DND-41 (cell line): ENCODE measurements around the gene OR51B2.

ENCODE experiments used
- ATAC-seq: fragments of 200-7000 bp; cut with Tn5 transposase; 3 replicates; pipeline ENCODE4 v1.9.1; 2021; ENCODE audit warnings: low read depth; ENCODE audit not compliant: insufficient read depth
- DNase-seq: peaks from one replicate; pipeline ENCODE4 v3.0.0-alpha.2; 2020
- H2AFZ ChIP-seq: 2 replicates; pipeline ENCODE4 v1.6.0; 2012; ENCODE audit warnings: low read depth, low read length
- H3K27ac ChIP-seq: 2 replicates; pipeline ENCODE4 v1.5.1; 2012; ENCODE audit warnings: low read length, inconsistent platforms
- H3K27me3 ChIP-seq: fragments of 200-600 bp; sonication (generic); 2 replicates; pipeline ENCODE4 v1.6.0; 2012; ENCODE audit warnings: low read length, mild to moderate bottlenecking, inconsistent platforms; ENCODE audit not compliant: insufficient read depth, poor library complexity
- H3K36me3 ChIP-seq: 2 replicates; pipeline ENCODE4 v1.5.1; 2012; ENCODE audit warnings: low read length, inconsistent platforms; ENCODE audit not compliant: insufficient read depth
- H3K4me1 ChIP-seq: 2 replicates; pipeline ENCODE4 v1.5.1; 2012; ENCODE audit warnings: mild to moderate bottlenecking, low read length; ENCODE audit not compliant: insufficient read depth
- H3K4me2 ChIP-seq: 2 replicates; pipeline ENCODE4 v1.6.0; 2012; ENCODE audit warnings: mild to moderate bottlenecking, moderate library complexity, low read length, inconsistent platforms; ENCODE audit not compliant: insufficient read depth
- H3K4me3 ChIP-seq, 2 experiments: fragments of 200-600 bp in 1 of 2; shearing (Covaris generic) in 1 of 2; 2 replicates each; pipeline ENCODE4 v1.5.1; 2012 to 2016; ENCODE audit warnings: inconsistent platforms in 2 of 2, low read length in 2 of 2, mild to moderate bottlenecking in 2 of 2, low read depth in 1 of 2, moderate library complexity in 1 of 2
- H3K79me2 ChIP-seq: 2 replicates; pipeline ENCODE4 v1.6.0; 2012; ENCODE audit warnings: low read length, inconsistent platforms; ENCODE audit not compliant: insufficient read depth
- H3K9ac ChIP-seq: 2 replicates; pipeline ENCODE4 v1.6.0; 2012; ENCODE audit warnings: low read depth, mild to moderate bottlenecking, inconsistent platforms, low read length, moderate library complexity
- H3K9me3 ChIP-seq: 2 replicates; pipeline ENCODE4 v1.5.1; 2012; ENCODE audit warnings: low read length, moderate library complexity, mild to moderate bottlenecking, inconsistent platforms; ENCODE audit not compliant: insufficient read depth, severe bottlenecking
- H4K20me1 ChIP-seq: 2 replicates; pipeline ENCODE4 v1.6.0; 2012; ENCODE audit warnings: low read length; ENCODE audit not compliant: insufficient read depth
- EZH2 ChIP-seq: IDR thresholded peaks from 3 replicates; pipeline ENCODE4 v1.6.1; 2012; ENCODE audit warnings: borderline replicate concordance, low read depth, mild to moderate bottlenecking, moderate library complexity, low read length, inconsistent platforms; ENCODE audit not compliant: severe bottlenecking
- TF ChIP-seq, protein P1 (sequence below): IDR thresholded peaks from 2 replicates; pipeline ENCODE4 v1.5.1; 2012; ENCODE audit warnings: borderline replicate concordance, low read length, moderate library complexity, mild to moderate bottlenecking; ENCODE audit not compliant: poor library complexity, severe bottlenecking; ENCODE audit errors: extremely low read depth

Gene OR51B2

DNA sequence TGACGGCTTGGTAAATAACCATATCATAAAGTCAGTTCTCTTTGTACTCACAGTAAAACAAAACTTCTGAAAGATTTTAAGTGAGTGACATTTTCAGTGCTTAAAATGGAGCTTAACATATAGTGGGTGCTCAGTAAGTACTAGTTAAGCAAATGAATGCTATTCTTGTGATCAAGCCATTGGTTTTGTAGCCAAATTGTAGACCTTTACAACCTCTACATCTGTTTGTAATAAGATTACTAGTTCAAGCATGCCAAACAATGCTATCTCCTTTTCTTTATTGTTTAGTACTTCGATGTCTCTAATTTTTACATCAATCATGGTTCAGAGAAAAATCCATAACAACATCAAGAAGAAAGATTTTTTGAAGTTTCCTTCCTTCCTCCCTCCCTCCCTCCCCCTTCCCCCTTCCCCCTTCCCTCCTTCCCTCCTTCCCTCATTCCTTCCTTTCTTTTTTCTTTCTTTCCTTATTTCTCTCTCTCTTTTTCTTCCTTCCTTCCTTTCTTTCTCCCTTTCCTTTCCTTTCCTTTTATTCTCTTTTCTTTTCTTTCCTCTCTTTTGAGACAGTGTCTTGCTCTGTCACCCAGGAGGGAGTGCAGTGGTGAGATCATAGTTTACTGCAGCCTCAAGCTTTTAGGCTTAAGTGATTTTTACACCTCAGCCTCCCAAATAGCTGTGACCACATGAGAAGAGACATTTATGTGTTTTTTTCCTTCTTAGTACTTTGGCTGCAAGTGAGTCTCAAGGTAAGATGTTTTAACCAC is 16.7 kb downstream of the OR51B2 start:
- Histone ChIP-seq H3K4me3 (no peak overlapping the region), H3K79me2 (no peaks in the 10 kb centered on the region), H3K36me3 (no peaks in the 10 kb centered on the region), H3K27me3 (peaks cover 8% of the 10 kb centered on the region), H3K9ac (no peak overlapping the region), H3K4me2 (no peak overlapping the region), H3K4me1 (no peaks in the 10 kb centered on the region), H2AFZ (no peak overlapping the region), H3K9me3 (no peaks in the 10 kb centered on the region), H3K27ac (no peak overlapping the region), H4K20me1 (no peaks in the 10 kb centered on the region)
- no peak for ATAC-seq
- no peak for DNase-seq
- TF ChIP-seq, protein P1, sequence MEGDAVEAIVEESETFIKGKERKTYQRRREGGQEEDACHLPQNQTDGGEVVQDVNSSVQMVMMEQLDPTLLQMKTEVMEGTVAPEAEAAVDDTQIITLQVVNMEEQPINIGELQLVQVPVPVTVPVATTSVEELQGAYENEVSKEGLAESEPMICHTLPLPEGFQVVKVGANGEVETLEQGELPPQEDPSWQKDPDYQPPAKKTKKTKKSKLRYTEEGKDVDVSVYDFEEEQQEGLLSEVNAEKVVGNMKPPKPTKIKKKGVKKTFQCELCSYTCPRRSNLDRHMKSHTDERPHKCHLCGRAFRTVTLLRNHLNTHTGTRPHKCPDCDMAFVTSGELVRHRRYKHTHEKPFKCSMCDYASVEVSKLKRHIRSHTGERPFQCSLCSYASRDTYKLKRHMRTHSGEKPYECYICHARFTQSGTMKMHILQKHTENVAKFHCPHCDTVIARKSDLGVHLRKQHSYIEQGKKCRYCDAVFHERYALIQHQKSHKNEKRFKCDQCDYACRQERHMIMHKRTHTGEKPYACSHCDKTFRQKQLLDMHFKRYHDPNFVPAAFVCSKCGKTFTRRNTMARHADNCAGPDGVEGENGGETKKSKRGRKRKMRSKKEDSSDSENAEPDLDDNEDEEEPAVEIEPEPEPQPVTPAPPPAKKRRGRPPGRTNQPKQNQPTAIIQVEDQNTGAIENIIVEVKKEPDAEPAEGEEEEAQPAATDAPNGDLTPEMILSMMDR: no peak
- TF ChIP-seq EZH2: no peak

- no peak for ATAC-seq
- H3K4me2 ChIP-seq: no peak overlapping the region
- H3K27me3 ChIP-seq: no peaks in the 10 kb centered on the region
Measured at GRCh38 chr11:5304046-5304445, 20.1 kb downstream of the OR51B2 start.

DNA sequence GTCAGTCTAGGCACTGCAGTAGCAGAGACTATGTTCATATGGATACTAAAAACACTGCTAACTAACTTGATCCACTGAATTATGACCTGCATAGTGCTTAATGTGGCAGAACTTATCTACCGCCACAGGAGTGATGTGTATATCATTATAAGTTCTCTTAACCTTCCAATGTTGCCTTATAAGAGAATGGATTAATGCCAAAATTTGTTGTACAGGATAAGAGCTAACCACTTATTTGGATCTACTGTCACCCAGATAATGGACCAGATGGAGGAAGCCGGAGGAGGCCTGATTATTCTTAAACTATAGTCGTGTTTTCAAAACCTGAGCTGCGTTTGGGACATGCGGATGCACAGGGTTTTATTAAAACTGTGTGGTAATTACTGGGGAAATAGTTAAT is 20.5 kb downstream of the OR51B2 start:
- Histone ChIP-seq H3K79me2 (no peaks in the 10 kb centered on the region), H3K4me1 (no peaks in the 10 kb centered on the region), H3K36me3 (no peaks in the 10 kb centered on the region), H3K27ac (no peak overlapping the region), H3K4me2 (no peak overlapping the region), H3K4me3 (no peak overlapping the region), H2AFZ (no peak overlapping the region), H4K20me1 (no peaks in the 10 kb centered on the region), H3K27me3 (no peaks in the 10 kb centered on the region), H3K9me3 (no peaks in the 10 kb centered on the region), H3K9ac (no peak overlapping the region)
- TF ChIP-seq, protein P1: no peak
- no peak for TF ChIP-seq EZH2
- ATAC-seq (no peak), DNase-seq (no peak)

More at GRCh38 chr11:5304046-5304445, 20.1 kb downstream of the OR51B2 start:
- Histone ChIP-seq H3K79me2 (no peaks in the 10 kb centered on the region), H3K4me3 (no peak overlapping the region), H3K36me3 (no peaks in the 10 kb centered on the region), H3K9me3 (no peaks in the 10 kb centered on the region), H3K9ac (no peak overlapping the region), H3K4me1 (no peaks in the 10 kb centered on the region), H4K20me1 (no peaks in the 10 kb centered on the region), H2AFZ (no peak overlapping the region), H3K27ac (no peak overlapping the region)
- TF ChIP-seq EZH2: no peak
- TF ChIP-seq, protein P1: no peak
- no peak for DNase-seq
